Activated T-helper 17 cell treated with anti-CD3 and anti-CD28 coated beads, Interleukin-2, amount 50 U/mL, for 72 hours (primary cell): ENCODE data around the gene DDX27. TPM values are rescaled to one million over a fixed set of nuclear protein-coding genes. Genes with fewer than 3 reads are reported as not detected.
"Not testable (repeated sequence)": the region's sequence is repeated elsewhere in the genome, so short reads cannot be mapped to it uniquely, and the experiment has no call there.

Source experiments
- ATAC-seq: fragments of 150-1000 bp; cut with Tn5 transposase; replicated peaks from 2 replicates; pipeline ENCODE4 v1.10.0; 2021; ENCODE audit warnings: mild to moderate bottlenecking, moderate library complexity
- H3K27ac Mint-ChIP-seq: one replicate; pipeline ENCODE4 v1.8.0; 2022; ENCODE audit warnings: mixed read lengths
- H3K27me3 Mint-ChIP-seq: one replicate; pipeline ENCODE4 v1.8.0; 2022; ENCODE audit warnings: mixed read lengths
- H3K36me3 Mint-ChIP-seq: one replicate; pipeline ENCODE4 v1.8.0; 2022; ENCODE audit warnings: low read depth, mild to moderate bottlenecking, mixed read lengths
- H3K4me1 Mint-ChIP-seq: one replicate; pipeline ENCODE4 v1.8.0; 2022; ENCODE audit warnings: mixed read lengths
- H3K4me3 Mint-ChIP-seq: one replicate; pipeline ENCODE4 v1.8.0; 2022; ENCODE audit warnings: mild to moderate bottlenecking, mixed read lengths
- H3K9me3 Mint-ChIP-seq: one replicate; pipeline ENCODE4 v1.8.0; 2022; ENCODE audit warnings: mixed read lengths
- total RNA-seq, 2 donors: library from RNA; stranded (reverse); gene quantifications; one replicate each; pipeline ENCODE4 v1.2.3, GENCODE V29; 2022

The DDX27 gene
- 10 to 100 TPM; 35.6 to 56.3 TPM for total RNA-seq

GRCh38 chr20:49219091-49219923, at the start of gene DDX27:
Gene DDX27, plus strand, starts transcription at chr20:49219416. Its CDS starts 33 bp downstream, at chr20:49219449.
- Mint-ChIP-seq H3K4me3 (peak within 1 kb of the TSS; percentile 93), H3K27ac (peak within 1 kb of the TSS; percentile 94), H3K36me3 (peaks cover 55% of the 10 kb centered on the region), H3K4me1 (peaks cover 13% of the 10 kb centered on the region), H3K9me3 (no peaks in the 10 kb centered on the region), H3K27me3 (no peaks in the 10 kb centered on the region)
- peak; percentile 95 for ATAC-seq

GRCh38 chr20:49169547-49169946, 49.7 kb upstream of the DDX27 start:
- peaks cover 38% of the 10 kb centered on the region for H3K4me1 Mint-ChIP-seq
- peak overlapping the region; percentile 25 for H3K4me3 Mint-ChIP-seq
- H3K9me3 Mint-ChIP-seq: no peaks in the 10 kb centered on the region
- H3K27ac Mint-ChIP-seq: no peak overlapping the region
- no peak for ATAC-seq
- H3K27me3 Mint-ChIP-seq: no peaks in the 10 kb centered on the region
- peaks cover 78% of the 10 kb centered on the region for H3K36me3 Mint-ChIP-seq

- Mint-ChIP-seq H3K36me3 (peaks cover 71% of the 10 kb centered on the region), H3K4me1 (peaks cover 35% of the 10 kb centered on the region), H3K4me3 (no peak overlapping the region), H3K27me3 (no peaks in the 10 kb centered on the region), H3K9me3 (no peaks in the 10 kb centered on the region), H3K27ac (no peak overlapping the region)
- ATAC-seq: no peak
Measured at GRCh38 chr20:49170714-49171113, 48.5 kb upstream of the DDX27 start.

- Mint-ChIP-seq H3K9me3 (no peaks in the 10 kb centered on the region), H3K36me3 (peaks cover 71% of the 10 kb centered on the region), H3K27ac (no peak overlapping the region), H3K27me3 (no peaks in the 10 kb centered on the region), H3K4me1 (peaks cover 23% of the 10 kb centered on the region), H3K4me3 (no peak overlapping the region)
- no peak for ATAC-seq
Measured at GRCh38 chr20:49171909-49172308, 47.3 kb upstream of the DDX27 start.

- no peak overlapping the region for H3K4me3 Mint-ChIP-seq
- no peak for ATAC-seq
- peaks cover 20% of the 10 kb centered on the region for H3K4me1 Mint-ChIP-seq
- peaks cover 71% of the 10 kb centered on the region for H3K36me3 Mint-ChIP-seq
- peak overlapping the region; percentile 43 for H3K27ac Mint-ChIP-seq
- H3K9me3 Mint-ChIP-seq: no peaks in the 10 kb centered on the region
- no peaks in the 10 kb centered on the region for H3K27me3 Mint-ChIP-seq
Measured at GRCh38 chr20:49172413-49172812, 46.8 kb upstream of the DDX27 start.

GRCh38 chr20:49174183-49174582, 45.0 kb upstream of the DDX27 start:
- Mint-ChIP-seq H3K36me3 (peaks cover 84% of the 10 kb centered on the region), H3K27me3 (no peaks in the 10 kb centered on the region), H3K27ac (no peak overlapping the region), H3K4me3 (no peak overlapping the region), H3K4me1 (peaks cover 16% of the 10 kb centered on the region), H3K9me3 (no peaks in the 10 kb centered on the region)
- ATAC-seq: no peak

- H3K9me3 Mint-ChIP-seq: no peaks in the 10 kb centered on the region
- H3K36me3 Mint-ChIP-seq: peaks cover 56% of the 10 kb centered on the region
- ATAC-seq: peak; percentile 32
- H3K4me1 Mint-ChIP-seq: peaks cover 30% of the 10 kb centered on the region
- H3K4me3 Mint-ChIP-seq: peak overlapping the region; percentile 12
- H3K27me3 Mint-ChIP-seq: no peaks in the 10 kb centered on the region
- H3K27ac Mint-ChIP-seq: peak overlapping the region; percentile 41
Measured at GRCh38 chr20:49179368-49180277, 39.6 kb upstream of the DDX27 start.

- Mint-ChIP-seq H3K36me3 (peaks cover 66% of the 10 kb centered on the region), H3K27ac (no peak overlapping the region), H3K9me3 (no peaks in the 10 kb centered on the region), H3K4me1 (peaks cover 41% of the 10 kb centered on the region), H3K4me3 (peak overlapping the region; percentile 20), H3K27me3 (no peaks in the 10 kb centered on the region)
- ATAC-seq: no peak
Measured at GRCh38 chr20:49181265-49181877, 37.8 kb upstream of the DDX27 start.

- Mint-ChIP-seq H3K4me1 (peaks cover 41% of the 10 kb centered on the region), H3K9me3 (no peaks in the 10 kb centered on the region), H3K36me3 (peaks cover 55% of the 10 kb centered on the region), H3K27ac (peak overlapping the region; percentile 16), H3K4me3 (peak overlapping the region; percentile 93), H3K27me3 (no peaks in the 10 kb centered on the region)
- no peak for ATAC-seq
Measured at GRCh38 chr20:49183444-49183843, 35.8 kb upstream of the DDX27 start.

GRCh38 chr20:49184084-49184501, 35.1 kb upstream of the DDX27 start:
- not testable (repeated sequence) for ATAC-seq, H3K27me3 Mint-ChIP-seq, H3K9me3 Mint-ChIP-seq
- H3K4me1 Mint-ChIP-seq: peaks cover 41% of the 10 kb centered on the region
- peak overlapping the region; percentile 16 for H3K27ac Mint-ChIP-seq
- peaks cover 49% of the 10 kb centered on the region for H3K36me3 Mint-ChIP-seq
- peak overlapping the region; percentile 93 for H3K4me3 Mint-ChIP-seq

- Mint-ChIP-seq H3K4me3 (peak overlapping the region; percentile 93), H3K27ac (peak overlapping the region; percentile 72), H3K4me1 (peaks cover 36% of the 10 kb centered on the region), H3K27me3 (no peaks in the 10 kb centered on the region), H3K9me3 (no peaks in the 10 kb centered on the region), H3K36me3 (peaks cover 45% of the 10 kb centered on the region)
- no peak for ATAC-seq
Measured at GRCh38 chr20:49184691-49185070, 34.5 kb upstream of the DDX27 start.

- no peaks in the 10 kb centered on the region for H3K27me3 Mint-ChIP-seq
- peak overlapping the region; percentile 93 for H3K4me3 Mint-ChIP-seq
- ATAC-seq: no peak
- peak overlapping the region; percentile 72 for H3K27ac Mint-ChIP-seq
- peaks cover 33% of the 10 kb centered on the region for H3K4me1 Mint-ChIP-seq
- H3K36me3 Mint-ChIP-seq: peaks cover 45% of the 10 kb centered on the region
- no peaks in the 10 kb centered on the region for H3K9me3 Mint-ChIP-seq
Measured at GRCh38 chr20:49185071-49185761, 34.0 kb upstream of the DDX27 start.

GRCh38 chr20:49186535-49187329, 32.5 kb upstream of the DDX27 start:
- Mint-ChIP-seq H3K4me1 (peaks cover 23% of the 10 kb centered on the region), H3K27me3 (no peaks in the 10 kb centered on the region), H3K27ac (peak overlapping the region; percentile 86), H3K36me3 (peaks cover 45% of the 10 kb centered on the region), H3K9me3 (no peaks in the 10 kb centered on the region), H3K4me3 (peak overlapping the region; percentile 93)
- ATAC-seq: peak; percentile 49
